Kidney glomerular epithelial cell (primary cell): ENCODE results near the gene ANKFY1.

Experiments used
- DNase-seq: peaks from one replicate; lab custom pipeline; 2025; lab: John Stamatoyannopoulos, UW

The ANKFY1 gene

DNA sequence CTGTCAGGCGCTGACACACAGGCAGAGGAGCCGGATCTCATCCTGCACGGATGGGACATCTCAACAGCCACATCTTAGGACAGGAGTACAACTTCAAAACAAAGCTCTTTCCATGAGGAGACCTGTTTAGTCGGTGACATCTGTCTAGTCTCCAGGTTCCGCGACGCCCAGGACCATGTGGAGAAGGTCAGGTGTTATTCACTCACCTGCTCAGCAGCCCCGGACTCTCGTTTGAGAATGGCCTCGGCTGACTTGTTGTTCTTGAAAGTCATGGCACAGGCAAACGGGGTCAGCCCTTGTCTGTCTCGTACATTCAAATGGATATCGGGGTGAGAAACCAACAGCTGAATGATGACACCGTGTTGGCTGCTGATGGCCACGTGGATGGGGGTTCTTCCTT, 85.1 kb downstream of the ANKFY1 start:
- DNase-seq, result no peak

DNA sequence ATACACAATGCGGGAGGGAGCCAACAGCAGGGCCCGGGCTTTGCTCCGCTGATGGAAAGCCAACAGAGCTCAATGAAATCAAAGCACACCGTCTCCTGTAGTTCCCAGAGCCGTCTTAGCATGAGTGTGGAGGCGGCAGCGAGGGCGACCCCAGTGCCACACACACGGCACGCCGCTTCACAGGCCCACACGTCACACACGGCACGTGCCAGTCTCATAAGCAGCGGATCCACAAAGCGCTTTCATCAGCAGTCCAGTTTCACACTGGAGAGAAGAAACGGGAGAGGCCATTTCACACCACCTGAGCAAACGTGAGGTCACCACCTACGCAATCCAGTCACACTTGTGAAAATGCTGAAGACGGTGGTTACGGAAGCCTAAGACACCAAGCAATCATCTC, 86.0 kb downstream of the ANKFY1 start:
- DNase-seq, result no peak

DNA sequence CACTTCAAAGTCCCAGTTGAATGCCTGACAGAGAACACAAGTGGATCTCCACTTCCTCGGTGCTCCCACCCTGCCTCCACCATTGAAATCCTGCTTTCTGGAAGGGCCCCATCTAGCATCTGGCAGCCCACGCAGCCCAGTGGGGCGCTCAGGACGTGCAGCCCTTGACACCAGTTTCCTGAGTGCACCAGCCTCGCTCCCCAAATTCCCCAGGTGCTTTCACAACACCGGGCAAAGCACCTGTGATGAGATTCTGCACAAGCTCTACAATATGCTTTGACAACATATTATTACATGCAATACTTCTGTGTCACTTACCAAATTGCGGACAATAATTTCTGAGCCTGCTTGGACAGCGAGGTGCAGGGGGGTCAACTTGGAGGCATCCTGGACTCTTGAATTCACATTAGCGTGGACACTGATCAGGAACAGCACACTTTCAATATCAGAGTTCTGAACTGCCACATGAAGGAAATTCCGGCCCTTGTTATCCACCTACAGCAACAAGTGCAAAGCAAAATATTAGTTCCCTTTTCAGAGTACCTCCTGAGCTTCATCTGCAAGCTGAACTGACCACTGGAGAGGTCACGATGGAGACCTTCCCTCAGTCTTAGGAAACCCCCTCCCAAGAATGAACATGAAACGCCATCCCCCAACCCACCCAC, 86.8 kb downstream of the ANKFY1 start:
- no peak for DNase-seq

DNA sequence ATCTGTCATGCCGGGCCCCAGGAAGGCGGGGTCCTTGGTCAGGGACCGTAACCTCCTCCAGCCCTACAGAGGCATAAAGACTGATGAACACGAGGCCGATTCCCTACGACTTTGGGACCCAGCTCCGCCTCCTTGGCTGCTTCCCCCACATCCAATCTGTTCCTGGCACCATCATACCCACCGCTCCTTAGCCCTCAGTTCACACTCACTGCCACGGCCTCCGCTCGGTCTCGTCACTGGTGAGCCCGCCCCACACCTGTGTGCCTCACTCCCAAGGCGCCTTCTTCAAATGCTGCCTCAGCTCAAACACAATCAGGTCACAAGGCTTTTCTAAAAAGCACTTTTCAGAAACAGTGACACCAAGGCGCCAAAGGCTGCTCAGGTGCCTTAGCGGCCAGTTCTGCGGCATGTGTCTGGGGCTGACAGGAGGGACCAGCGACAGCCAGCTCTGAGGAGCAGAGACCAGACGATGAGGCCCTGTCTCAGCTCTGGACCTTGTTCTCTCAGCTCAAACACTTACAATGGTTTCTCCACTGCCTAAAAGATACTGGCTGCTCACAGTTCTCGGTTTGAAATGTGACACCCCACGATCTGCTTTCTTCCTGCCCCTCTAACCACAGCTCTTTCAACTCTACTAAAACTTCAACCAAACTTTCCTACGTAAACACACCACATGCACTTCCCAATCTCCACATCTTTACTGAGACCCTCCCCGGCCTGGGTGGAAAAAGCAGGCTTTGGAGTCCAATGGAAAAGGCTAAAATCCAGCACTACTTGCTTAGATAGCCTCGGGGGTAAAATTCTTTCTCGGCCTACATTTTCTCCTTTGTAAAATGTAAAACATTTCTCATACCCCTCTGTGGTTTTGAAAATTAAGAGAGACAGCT, 87.6 kb downstream of the ANKFY1 start:
- no peak for DNase-seq

DNA sequence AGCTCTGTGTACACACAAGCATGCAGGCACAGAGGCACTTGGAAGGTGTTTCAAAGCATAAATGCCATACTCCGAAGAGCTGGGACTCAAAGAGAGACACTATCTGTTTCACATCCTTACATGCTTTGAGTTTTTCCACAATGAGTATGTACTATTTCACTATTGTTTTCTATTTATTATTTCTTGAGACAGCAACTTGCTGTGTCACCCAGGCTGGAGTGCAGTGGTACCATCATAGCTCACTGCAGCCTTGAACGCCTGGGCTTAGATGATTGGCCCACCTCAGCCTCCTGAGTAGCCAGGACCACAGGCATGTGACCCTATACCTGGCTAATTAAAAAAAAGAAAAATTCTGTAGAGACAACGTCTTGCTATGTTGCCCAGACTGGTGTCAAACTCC, 89.2 kb downstream of the ANKFY1 start:
- no peak for DNase-seq

DNA sequence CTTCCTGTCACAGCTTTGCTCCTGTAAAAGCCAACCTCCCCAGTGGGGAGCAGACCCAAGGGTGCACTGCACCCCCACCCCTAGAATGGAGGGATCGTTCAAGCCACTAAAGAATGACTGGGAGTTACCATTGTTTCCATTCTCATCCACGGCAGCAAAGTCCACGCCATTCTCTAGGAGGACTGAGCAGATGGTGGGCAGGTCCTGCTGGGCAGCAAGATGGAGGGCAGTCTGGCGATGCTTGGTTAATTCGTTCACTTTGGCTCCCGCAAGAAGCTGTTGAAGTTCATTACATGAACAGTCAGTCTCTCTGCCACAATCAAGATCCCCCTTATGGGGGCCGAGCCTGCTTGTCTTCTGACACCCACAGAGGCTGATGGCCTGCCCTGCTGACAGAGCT, 90.0 kb downstream of the ANKFY1 start:
- no peak for DNase-seq

DNA sequence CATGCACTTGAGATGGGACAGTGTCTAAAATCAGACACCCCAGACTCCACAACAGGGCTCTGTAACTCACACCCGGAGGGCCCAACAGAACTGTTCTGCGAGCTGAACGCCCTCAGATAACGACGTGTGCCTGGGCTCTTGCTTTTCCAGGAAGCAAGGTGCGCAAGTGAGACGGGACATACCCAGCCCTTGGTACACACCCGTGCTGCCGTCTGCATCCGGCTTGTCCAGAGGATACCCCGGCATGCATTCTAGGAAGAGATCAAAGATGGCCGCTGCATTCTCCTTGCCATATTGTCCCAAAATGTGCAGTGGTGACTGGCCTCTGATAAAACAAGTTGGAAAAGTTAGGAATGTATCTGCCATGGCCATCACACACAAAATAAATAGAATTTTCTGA, 91.4 kb downstream of the ANKFY1 start:
- no peak for DNase-seq

DNA sequence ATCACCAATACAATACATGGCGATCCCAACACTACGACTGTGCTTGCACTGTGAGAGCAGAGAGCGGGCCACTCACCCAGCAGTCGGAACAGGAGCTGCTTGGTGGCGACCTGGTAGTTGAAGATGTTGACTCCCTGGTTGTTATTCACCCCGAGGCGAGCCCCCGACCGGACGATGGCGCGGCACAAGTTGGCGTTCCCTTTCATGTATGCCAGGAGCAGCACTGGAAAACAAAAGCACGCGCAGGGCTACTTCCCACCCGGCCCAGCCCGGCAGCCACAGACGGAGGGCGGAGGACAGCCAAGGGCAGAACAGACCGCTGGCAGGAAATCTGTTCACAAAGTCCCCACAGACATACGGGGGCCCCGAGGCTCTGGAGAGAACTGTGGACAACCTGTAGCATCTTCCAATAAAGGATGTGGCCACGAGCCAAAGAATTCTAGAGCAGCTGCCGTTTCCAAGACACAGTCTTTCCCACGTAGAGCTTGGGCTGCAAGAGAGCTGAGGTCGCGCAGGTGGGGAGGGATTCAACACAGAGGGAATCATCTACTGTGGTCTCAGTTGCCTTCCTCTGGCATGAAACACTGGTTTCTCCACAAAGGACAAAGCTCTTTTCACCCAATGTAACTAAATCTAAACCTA, 93.0 kb downstream of the ANKFY1 start:
- DNase-seq, result no peak

DNA sequence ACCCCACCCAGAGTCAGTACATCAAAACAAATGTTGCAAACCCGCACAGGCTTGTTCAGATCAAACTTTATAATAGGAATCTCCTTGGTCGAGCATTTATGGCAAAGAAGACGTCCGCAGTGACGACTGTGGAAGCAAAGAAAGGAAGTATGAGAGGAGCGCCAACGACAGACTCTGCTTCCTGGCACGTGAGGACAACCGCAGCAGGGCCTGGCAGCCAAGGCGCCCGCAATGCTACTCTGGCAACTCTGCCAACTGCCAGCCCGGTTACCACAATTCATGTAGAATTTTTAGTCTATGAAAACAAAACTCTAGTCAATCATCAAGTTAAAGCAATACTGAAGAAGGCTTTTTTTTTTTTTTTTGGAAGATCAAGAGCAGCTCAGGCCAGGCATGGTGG, 96.0 kb downstream of the ANKFY1 start:
- no peak for DNase-seq

DNA sequence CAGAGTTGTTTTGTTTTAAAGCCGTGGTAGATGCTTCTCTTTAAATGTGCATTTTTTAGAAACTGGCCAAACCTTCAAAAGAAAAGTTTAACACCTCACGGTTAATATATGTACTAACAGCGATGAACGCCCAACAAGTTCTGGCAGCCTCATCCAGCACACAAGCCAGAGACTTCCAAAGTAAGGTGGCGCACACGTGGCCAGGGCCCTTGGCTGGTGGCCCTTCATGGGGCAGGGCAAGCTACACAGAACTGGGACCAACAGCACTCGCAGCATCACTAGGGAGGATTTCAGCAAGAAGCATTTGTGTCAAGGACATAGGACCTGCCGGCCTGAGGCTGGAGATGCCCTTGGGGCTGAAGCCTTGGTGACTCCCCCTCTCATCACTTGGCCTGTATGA, 97.4 kb downstream of the ANKFY1 start:
- DNase-seq, result no peak

DNA sequence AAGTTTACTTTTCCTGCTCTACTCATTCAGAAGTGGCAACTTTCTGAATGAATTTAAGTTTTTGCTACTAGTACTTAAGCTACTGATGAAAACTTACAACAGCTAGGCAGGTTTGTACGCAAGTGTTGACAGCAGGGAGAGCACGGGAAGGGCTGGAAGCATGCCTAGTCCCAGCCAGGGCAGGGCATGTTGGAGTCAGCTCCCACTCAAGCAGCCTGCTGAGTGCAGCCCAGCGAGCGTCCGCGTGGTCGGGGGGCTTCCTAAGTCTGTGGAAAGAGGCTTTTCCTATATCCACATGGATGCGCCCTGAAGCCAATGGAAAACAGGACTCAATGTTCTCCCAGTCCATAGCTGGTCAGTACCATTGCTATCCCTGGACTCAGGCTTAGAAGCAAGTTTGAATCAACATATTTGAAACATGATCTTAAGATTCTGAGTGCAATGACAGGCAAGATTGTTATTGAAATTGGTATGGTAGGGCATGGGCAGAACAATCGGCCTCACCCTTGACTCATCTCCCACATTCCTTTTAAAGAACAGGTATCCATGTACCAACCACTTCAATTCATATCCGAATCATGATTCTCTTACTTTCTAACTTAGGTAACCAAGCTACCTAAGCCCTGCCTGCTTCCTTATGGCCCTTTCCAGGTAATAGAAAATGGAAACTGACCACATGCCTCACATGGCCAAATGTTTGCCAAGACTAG, 98.3 kb downstream of the ANKFY1 start:
- DNase-seq, result no peak

DNA sequence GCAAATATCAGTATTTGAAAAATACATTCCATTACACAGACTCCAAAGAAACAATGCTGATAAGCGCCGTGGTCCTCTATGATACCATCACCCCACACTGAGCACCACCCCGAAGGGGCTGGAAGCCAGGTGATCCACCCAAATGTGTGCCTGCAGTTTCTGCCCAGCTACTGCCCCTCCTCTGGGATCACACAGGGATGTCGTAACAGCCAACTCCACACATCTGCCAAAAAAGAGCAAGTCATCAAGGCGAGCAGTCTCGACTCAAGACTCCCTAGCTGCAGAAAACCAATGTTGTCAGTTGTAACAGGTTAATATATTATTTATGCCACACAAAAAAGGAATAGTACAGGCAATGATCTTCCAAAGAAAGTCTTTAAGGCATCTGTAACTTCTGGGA, 99.8 kb downstream of the ANKFY1 start:
- DNase-seq, result no peak

DNA sequence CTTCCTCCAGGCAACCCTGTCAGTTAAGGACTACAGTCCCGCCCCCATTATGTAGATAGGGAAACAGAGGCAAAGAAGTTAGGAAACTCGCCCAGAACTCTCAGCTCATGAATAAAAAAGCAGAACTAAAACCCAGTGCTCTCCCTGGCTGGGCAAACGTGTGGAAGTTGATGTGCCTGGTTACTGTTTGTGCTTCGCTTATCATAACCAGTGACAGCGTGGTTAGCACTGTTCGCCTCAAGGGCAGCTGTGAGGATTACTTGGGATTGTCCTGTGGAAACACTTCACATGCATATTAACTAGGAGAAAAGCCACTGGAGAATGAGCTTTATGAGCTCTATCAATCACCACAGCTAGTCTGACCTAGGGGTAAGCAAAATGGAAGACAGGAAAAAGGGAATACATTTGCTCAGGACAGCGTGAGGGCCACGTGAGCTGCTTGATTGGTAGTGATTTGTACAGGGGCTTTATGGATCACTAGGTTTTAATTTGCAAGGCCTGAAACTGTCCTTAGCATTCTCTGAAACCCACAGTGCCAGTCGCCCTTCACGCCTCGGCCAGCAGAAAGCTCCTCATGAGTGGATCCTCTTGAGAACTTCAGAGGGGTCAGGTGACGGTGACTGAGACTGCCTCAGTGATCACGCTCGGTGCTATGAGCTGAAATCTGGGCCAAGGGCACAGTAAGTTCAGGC, 100.9 kb downstream of the ANKFY1 start:
- DNase-seq, result no peak

DNA sequence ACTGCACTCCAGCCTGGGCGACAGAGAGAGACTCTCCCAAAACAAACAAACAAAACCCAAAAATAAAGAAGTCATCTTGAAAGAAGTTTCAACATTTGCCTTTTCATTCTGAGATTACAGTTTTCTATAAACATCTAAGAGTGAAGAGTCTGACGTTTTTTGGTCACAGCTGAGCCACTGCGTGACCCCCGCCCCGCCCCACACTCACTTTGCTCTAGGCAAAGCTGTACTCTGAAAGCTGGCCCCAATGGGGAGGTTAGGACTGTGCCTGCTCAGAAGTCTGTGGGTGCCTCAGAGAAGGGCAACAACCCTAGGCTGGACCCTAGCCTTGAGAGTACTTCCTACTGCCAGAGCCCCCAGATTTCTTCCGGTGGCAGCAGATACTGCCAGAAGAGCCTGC, 101.5 kb downstream of the ANKFY1 start:
- no peak for DNase-seq

DNA sequence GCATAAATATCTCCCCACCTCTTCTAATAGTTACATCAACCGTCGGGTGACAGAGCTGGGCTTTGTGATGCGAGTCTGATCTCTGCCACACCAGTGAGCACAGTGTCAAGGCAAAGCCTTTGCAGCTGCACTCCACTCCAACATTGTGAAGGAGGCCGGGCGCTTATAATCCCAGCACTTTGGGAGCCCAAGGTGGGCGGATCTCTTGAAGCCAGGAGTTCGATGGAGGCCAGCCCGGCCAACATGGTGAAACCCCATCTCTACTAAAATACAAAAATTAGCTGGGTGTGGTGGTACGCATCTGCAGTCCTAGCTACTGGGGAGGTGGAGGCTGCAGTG, 101.8 kb downstream of the ANKFY1 start:
- no peak for DNase-seq

DNA sequence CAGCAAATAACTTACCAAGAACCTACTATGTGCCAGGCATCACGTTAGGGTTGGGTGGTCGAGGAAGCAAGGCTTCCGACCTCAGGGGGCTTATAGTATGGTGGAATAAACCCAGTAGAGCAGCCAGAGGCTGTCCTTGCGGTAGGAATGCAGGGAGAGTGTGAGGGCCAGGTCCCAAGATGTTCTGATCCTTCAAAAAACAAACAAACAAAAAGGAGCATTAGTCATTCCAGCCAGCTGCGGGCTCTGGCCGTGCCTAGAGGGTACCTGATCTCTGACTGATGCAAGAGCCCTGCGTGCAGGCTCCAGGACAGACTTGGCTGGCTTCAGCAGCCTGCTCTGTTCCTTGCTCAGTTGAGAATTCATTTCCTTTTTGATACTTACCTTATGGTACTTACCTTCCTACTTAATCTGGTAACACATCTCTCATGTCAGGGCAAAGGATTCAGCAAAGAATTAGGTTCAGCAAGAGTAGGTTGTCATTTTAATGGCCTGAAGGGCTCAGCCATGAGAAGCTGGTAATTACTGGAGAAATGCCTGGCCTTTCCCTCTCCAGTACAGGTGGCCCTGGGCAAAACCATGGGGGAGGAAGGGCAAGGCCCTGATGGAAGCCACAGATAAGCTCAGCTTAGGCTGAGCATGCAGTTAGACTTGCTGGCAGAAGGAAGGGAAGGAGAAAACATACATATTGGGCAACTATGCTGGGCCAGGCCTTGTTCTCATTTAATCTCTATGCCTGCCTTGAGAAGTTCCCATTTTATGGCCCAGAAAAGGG, 102.4 kb downstream of the ANKFY1 start:
- DNase-seq, result peak; percentile 36

DNA sequence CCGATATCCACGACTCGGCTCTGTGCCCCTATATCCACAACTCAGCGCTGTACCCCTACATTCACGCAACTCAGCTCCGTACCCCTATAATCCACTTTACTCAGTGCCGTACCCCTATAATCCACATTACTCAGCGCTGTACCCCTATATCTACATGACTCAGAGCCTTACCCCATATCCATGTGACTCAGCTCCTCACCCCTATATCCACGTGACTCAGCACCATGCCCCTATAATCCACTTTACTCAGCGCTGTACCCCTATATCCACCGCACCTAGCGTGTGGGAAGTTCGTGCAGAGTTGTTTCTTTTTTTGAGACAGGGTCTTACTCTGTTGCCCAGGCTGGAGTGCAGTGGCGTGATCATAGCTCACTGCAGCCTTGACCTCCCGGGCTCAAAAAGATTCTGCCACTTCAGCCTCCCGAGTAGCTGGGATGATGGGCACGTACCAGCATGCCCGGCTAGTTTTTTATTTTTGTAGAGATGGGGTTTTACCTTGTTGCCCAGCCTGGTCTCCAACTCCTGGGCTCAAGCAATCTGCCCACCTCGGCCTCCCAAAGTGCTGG, 103.4 kb downstream of the ANKFY1 start:
- no peak for DNase-seq

DNA sequence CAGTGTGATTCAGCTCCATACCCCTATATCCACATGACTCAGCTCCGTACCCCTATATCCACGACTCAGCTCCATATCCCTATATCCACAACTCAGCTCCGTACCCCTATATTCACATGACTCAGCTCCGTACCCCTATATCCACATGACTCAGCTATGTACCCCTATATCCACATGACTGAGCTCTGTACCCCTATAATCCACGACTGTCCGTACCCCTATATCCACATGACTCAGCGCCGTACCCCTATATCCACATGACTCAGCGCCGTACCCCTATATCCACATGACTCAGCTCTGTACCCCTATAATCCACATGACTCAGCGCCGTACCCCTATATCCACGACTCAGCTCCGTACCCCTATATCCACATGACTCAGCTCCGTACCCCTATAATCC, 104.0 kb downstream of the ANKFY1 start:
- no peak for DNase-seq

DNA sequence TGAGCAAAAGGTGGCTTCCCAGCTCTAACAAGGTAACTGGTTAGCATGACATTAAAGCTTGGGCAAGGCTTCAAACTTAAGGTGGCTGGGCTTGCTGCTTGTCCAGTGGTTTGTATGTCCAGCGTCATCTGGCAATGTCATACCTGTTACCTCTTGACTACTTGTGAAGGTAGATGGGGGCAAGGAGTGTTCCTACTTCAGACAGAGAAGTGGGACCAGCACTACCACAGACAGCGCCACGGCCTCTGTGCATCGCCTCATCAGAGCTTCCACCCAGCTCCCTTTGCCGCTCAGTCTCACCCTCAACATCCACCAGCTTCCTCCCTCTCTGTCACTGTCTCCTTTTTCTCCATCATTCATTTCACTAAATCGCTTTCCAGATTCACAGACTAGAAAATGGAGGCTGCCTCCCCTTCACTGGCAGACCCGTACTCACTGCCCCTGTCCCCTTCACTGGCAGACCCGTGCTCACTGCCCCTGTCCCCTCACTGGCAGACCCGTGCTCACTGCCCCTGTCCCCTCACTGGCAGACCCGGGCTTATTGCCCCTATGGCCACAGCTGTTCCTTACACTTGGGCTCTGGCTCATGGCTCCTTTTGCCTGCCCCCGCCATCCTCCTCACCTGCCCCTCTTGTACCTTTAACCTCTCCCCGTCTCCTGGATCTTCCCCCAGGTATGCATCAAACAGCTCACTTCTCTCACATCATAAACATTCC, 106.0 kb downstream of the ANKFY1 start:
- DNase-seq, result no peak

DNA sequence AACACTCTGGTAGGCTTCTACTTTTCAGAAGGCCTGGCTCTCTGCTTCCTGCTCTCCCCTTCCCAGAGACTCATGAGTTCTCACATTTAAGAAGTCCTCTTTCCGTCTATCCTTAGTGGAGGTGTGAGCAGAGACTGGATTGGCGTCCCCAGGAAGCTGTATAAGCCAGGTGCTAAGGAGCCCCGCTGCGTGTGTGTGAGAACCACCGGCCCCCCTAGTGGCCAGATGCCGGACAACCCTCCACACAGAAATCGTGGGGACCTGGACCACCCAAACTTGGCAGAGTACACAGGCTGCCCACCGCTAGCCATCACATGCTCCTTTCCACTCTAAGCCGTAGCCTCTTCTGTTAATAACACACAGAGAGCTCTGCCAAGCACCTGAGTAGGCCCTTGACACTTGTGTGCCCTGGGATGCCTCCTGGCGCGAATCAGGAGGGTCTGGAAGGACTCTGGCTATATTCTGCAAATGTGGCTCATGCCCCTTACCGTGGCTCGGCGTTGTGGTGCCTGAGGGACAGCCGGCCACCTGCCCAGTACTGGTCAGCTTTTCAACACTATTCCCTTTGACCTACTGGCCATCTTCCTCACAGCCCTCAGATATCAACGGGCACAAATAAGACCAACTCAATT, 106.9 kb downstream of the ANKFY1 start:
- DNase-seq, result no peak
